Progenitor cell of endocrine pancreas (in vitro differentiated cells): Measurements from ENCODE around the gene RGR. TPM values are rescaled to one million over a fixed set of nuclear protein-coding genes. Genes with fewer than 3 reads are reported as not detected.
A peak's percentile ranks its signal among the peaks of the same experiment; 100 is the strongest.

Experiments
- DNase-seq: peaks from one replicate; pipeline ENCODE4 v3.0.0; 2021; ENCODE audit warnings: low spot score; ENCODE audit not compliant: unreplicated experiment
- H3K27ac Mint-ChIP-seq: 2 replicates; pipeline ENCODE4 v1.8.0; 2021; ENCODE audit warnings: mild to moderate bottlenecking, moderate library complexity, mixed read lengths
- H3K27me3 Mint-ChIP-seq: 2 replicates; pipeline ENCODE4 v1.8.0; 2021; ENCODE audit warnings: mixed read lengths
- H3K36me3 Mint-ChIP-seq: 2 replicates; pipeline ENCODE4 v1.8.0; 2022; ENCODE audit warnings: mixed read lengths; ENCODE audit not compliant: insufficient read depth
- H3K4me1 Mint-ChIP-seq: 2 replicates; pipeline ENCODE4 v1.8.0; 2021; ENCODE audit warnings: low read depth, mixed read lengths
- H3K4me3 Mint-ChIP-seq: 2 replicates; pipeline ENCODE4 v1.8.0; 2021; ENCODE audit warnings: low read depth, mild to moderate bottlenecking, moderate library complexity, mixed read lengths
- H3K9me3 Mint-ChIP-seq: 2 replicates; pipeline ENCODE4 v1.8.0; 2021; ENCODE audit warnings: low read depth, mixed read lengths
- total RNA-seq: library from RNA; stranded (reverse); gene quantifications from 2 replicates; pipeline ENCODE4 v1.2.1, GENCODE V29; 2021
- TF ChIP-seq, protein P1 (sequence below): fragments of 200-600 bp; sonication (generic); IDR thresholded peaks from one replicate; pipeline ENCODE4 v1.5.0; 2021; ENCODE audit warnings: antibody characterized with exemption, mild to moderate bottlenecking; ENCODE audit not compliant: unreplicated experiment

The RGR gene
- total RNA-seq, 1 donor from 2014 or later, result not detected

DNA sequence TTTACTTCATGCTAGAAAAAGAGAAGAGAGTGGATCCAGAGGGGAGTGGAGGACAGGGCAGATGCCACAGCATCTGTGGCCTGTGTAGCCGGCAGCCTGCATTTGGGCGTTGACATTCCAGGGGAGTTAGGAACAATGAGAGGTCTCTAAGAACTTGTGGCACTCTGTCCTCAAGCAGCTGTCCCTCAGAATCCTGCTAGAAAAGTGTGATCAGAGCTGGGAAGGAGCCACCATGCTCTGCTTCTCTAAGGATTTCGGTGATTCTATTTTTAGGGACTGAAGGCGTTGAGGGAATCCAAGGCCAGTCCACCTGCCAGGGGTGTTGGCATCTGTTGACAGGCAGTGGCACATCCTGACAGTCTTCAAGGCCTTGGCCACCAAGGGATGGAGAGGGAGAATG is 27.1 kb upstream of the RGR start:
- no peaks in the 10 kb centered on the region for H3K4me1 Mint-ChIP-seq
- H3K27me3 Mint-ChIP-seq, result peaks cover 14% of the 10 kb centered on the region
- H3K27ac Mint-ChIP-seq, result no peak overlapping the region

DNA sequence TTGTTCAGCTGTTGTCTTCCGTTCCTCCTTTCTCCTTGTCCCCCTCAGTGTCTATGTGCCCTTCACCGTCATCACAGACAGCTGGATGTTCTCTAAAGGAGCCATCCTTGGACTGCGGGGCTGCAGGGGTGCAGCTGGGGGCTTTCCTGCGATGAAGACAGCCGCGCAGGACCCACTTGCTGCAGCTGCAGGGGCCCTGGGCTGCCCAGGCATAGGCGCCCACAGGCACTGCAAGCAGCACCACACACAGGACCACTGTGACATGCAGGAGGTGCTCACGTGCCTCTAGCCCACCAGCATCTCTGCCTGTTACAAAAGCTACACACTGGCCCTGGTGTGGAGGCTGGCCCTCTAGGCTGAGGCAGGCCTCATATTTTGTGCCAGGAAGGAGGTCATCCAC is 22.9 kb upstream of the RGR start:
- DNase-seq, result no peak
- no peaks in the 10 kb centered on the region for H3K9me3 Mint-ChIP-seq
- H3K4me3 Mint-ChIP-seq, result no peak overlapping the region
- H3K27me3 Mint-ChIP-seq, result peaks cover 30% of the 10 kb centered on the region
- H3K27ac Mint-ChIP-seq, result no peak overlapping the region
- H3K36me3 Mint-ChIP-seq, result no peaks in the 10 kb centered on the region
- no peaks in the 10 kb centered on the region for H3K4me1 Mint-ChIP-seq
- TF ChIP-seq, protein P1, sequence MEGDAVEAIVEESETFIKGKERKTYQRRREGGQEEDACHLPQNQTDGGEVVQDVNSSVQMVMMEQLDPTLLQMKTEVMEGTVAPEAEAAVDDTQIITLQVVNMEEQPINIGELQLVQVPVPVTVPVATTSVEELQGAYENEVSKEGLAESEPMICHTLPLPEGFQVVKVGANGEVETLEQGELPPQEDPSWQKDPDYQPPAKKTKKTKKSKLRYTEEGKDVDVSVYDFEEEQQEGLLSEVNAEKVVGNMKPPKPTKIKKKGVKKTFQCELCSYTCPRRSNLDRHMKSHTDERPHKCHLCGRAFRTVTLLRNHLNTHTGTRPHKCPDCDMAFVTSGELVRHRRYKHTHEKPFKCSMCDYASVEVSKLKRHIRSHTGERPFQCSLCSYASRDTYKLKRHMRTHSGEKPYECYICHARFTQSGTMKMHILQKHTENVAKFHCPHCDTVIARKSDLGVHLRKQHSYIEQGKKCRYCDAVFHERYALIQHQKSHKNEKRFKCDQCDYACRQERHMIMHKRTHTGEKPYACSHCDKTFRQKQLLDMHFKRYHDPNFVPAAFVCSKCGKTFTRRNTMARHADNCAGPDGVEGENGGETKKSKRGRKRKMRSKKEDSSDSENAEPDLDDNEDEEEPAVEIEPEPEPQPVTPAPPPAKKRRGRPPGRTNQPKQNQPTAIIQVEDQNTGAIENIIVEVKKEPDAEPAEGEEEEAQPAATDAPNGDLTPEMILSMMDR, result no peak

More for the DNA sequence above, 27.1 kb upstream of the RGR start:
- DNase-seq, result no peak
- no peaks in the 10 kb centered on the region for H3K36me3 Mint-ChIP-seq
- no peaks in the 10 kb centered on the region for H3K9me3 Mint-ChIP-seq
- TF ChIP-seq, protein P1, result no peak
- no peak overlapping the region for H3K4me3 Mint-ChIP-seq

- no peaks in the 10 kb centered on the region for H3K9me3 Mint-ChIP-seq
- H3K27me3 Mint-ChIP-seq, result peaks cover 41% of the 10 kb centered on the region
- no peaks in the 10 kb centered on the region for H3K4me1 Mint-ChIP-seq
- TF ChIP-seq, protein P1, result no peak
- DNase-seq, result peak; percentile 61
- H3K36me3 Mint-ChIP-seq, result no peaks in the 10 kb centered on the region
- no peak overlapping the region for H3K4me3 Mint-ChIP-seq
- no peak overlapping the region for H3K27ac Mint-ChIP-seq
These were observed 20.3 kb upstream of the RGR start for GRCh38 chr10:84224411-84225028.

GRCh38 chr10:84225427-84226173 is 19.3 kb upstream of the RGR start, which contains the start of gene LRIT2:
TSS of gene LRIT2 (minus strand) at chr10:84225544. CDS start at chr10:84225520, 24 bp downstream.
- no peak for DNase-seq
- Mint-ChIP-seq H3K4me3 (no peak within 1 kb of the TSS), H3K4me1 (no peaks in the 10 kb centered on the region), H3K27ac (no peak within 1 kb of the TSS), H3K27me3 (peaks cover 43% of the 10 kb centered on the region), H3K36me3 (no peaks in the 10 kb centered on the region), H3K9me3 (no peaks in the 10 kb centered on the region)
- TF ChIP-seq, protein P1, result no peak

- H3K27ac Mint-ChIP-seq, result no peak overlapping the region
- H3K4me1 Mint-ChIP-seq, result no peaks in the 10 kb centered on the region
- H3K27me3 Mint-ChIP-seq, result peaks cover 37% of the 10 kb centered on the region
These were observed 18.2 kb upstream of the RGR start for GRCh38 chr10:84226616-84227015.

More at GRCh38 chr10:84226616-84227015, 18.2 kb upstream of the RGR start:
- DNase-seq, result no peak
- Mint-ChIP-seq H3K4me3 (no peak overlapping the region), H3K9me3 (no peaks in the 10 kb centered on the region), H3K36me3 (no peaks in the 10 kb centered on the region)
- TF ChIP-seq, protein P1, result no peak
